ENCODE data around the gene ADD1.
"Not testable (repeated sequence)": the region's sequence is repeated elsewhere in the genome, so short reads cannot be mapped to it uniquely, and the experiment has no call there.

Gene ADD1

GRCh38 chr4:2944586-2945526 is 101.2 kb downstream of the ADD1 start:
- Histone ChIP-seq H3K36me3 (ENCODE audit: control insufficient read depth, low read depth, low read length) (peaks cover 83% of the 10 kb centered on the region), H3K27me3 (ENCODE audit: control insufficient read depth, insufficient read depth, low read length) (no peaks in the 10 kb centered on the region), H3K9ac (ENCODE audit: low read length) (no peak overlapping the region), H3K27ac (ENCODE audit: low read length) (no peak overlapping the region), H3K9me3 (ENCODE audit: control insufficient read depth, low read depth, low read length) (no peaks in the 10 kb centered on the region), H3K4me3 (ENCODE audit: low read length) (no peak overlapping the region), H3K4me1 (ENCODE audit: control insufficient read depth, low read depth, low read length) (no peaks in the 10 kb centered on the region)

GRCh38 chr4:2945619-2946604 is 102.3 kb downstream of the ADD1 start:
- not testable (repeated sequence) for H3K9me3 ChIP-seq (ENCODE audit: control insufficient read depth, low read depth, low read length); H3K9ac ChIP-seq (ENCODE audit: low read length); H3K27me3 ChIP-seq (ENCODE audit: control insufficient read depth, insufficient read depth, low read length); H3K27ac ChIP-seq (ENCODE audit: low read length); H3K4me1 ChIP-seq (ENCODE audit: control insufficient read depth, low read depth, low read length); H3K4me3 ChIP-seq (ENCODE audit: low read length)
- H3K36me3 ChIP-seq (ENCODE audit: control insufficient read depth, low read depth, low read length), result peaks cover 83% of the 10 kb centered on the region

GRCh38 chr4:2946812-2947600 is 103.4 kb downstream of the ADD1 start:
- H3K4me3 ChIP-seq (ENCODE audit: low read length), result no peak overlapping the region
- H3K36me3 ChIP-seq (ENCODE audit: control insufficient read depth, low read depth, low read length), result peaks cover 80% of the 10 kb centered on the region
- H3K9ac ChIP-seq (ENCODE audit: low read length), result no peak overlapping the region
- H3K4me1 ChIP-seq (ENCODE audit: control insufficient read depth, low read depth, low read length), result no peaks in the 10 kb centered on the region
- no peak overlapping the region for H3K27ac ChIP-seq (ENCODE audit: low read length)
- no peaks in the 10 kb centered on the region for H3K9me3 ChIP-seq (ENCODE audit: control insufficient read depth, low read depth, low read length)
- H3K27me3 ChIP-seq (ENCODE audit: control insufficient read depth, insufficient read depth, low read length), result no peaks in the 10 kb centered on the region

- no peaks in the 10 kb centered on the region for H3K27me3 ChIP-seq (ENCODE audit: control insufficient read depth, insufficient read depth, low read length)
- no peak overlapping the region for H3K27ac ChIP-seq (ENCODE audit: low read length)
- peaks cover 75% of the 10 kb centered on the region for H3K36me3 ChIP-seq (ENCODE audit: control insufficient read depth, low read depth, low read length)
- no peaks in the 10 kb centered on the region for H3K9me3 ChIP-seq (ENCODE audit: control insufficient read depth, low read depth, low read length)
- no peak overlapping the region for H3K4me3 ChIP-seq (ENCODE audit: low read length)
- no peaks in the 10 kb centered on the region for H3K4me1 ChIP-seq (ENCODE audit: control insufficient read depth, low read depth, low read length)
- H3K9ac ChIP-seq (ENCODE audit: low read length), result no peak overlapping the region
Observed at GRCh38 chr4:2947926-2948325, 104.3 kb downstream of the ADD1 start.

DNA sequence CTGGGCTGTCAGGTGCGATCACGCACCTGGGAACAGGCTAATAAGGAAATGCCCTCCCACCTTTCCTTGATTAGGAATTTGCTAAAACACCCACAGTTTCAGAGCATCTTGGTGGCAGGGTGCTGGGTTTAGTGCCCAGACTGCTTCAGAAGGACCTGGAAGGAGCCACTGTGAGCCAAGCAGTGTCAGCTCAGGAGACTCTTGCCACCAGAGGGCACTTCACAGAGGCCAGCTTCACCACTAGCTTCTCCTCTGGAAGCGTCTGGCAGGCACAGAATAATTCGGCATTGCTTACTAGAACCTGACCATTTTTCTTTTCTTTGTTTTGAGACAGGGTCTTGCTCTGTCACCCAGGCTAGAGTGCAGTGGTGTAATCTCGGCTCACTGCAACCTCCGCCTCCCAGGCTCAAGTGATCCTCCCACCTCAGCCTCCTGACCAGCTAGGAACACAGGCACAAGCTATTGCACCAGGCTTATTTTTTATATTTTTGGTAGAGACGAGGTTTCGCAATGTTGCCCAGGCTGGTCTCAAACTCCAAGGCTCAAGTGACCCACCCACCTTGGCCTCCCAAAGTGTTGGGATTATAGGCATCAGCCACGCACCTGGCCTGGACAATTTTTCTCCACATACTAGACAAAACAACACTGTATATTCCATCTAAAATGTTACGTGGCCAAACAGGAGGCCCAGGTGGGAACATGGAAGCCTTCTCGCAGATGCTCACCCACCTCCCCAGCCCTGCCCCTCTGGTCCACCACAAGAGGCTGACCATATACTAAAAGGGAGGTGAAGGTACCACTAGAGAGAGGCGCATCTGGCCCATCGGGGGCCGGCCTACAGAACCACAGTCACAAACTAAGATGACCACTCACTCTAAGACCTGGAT is 105.5 kb downstream of the ADD1 start:
- peaks cover 75% of the 10 kb centered on the region for H3K36me3 ChIP-seq (ENCODE audit: control insufficient read depth, low read depth, low read length)
- H3K27me3 ChIP-seq (ENCODE audit: control insufficient read depth, insufficient read depth, low read length), result no peaks in the 10 kb centered on the region
- no peaks in the 10 kb centered on the region for H3K4me1 ChIP-seq (ENCODE audit: control insufficient read depth, low read depth, low read length)
- no peak overlapping the region for H3K4me3 ChIP-seq (ENCODE audit: low read length)
- H3K9me3 ChIP-seq (ENCODE audit: control insufficient read depth, low read depth, low read length), result no peaks in the 10 kb centered on the region
- H3K27ac ChIP-seq (ENCODE audit: low read length), result no peak overlapping the region
- no peak overlapping the region for H3K9ac ChIP-seq (ENCODE audit: low read length)

GRCh38 chr4:2949782-2950125 is 106.1 kb downstream of the ADD1 start:
- Histone ChIP-seq H3K9ac (ENCODE audit: low read length) (no peak overlapping the region), H3K36me3 (ENCODE audit: control insufficient read depth, low read depth, low read length) (peaks cover 79% of the 10 kb centered on the region), H3K27me3 (ENCODE audit: control insufficient read depth, insufficient read depth, low read length) (no peaks in the 10 kb centered on the region), H3K9me3 (ENCODE audit: control insufficient read depth, low read depth, low read length) (no peaks in the 10 kb centered on the region), H3K4me3 (ENCODE audit: low read length) (no peak overlapping the region), H3K4me1 (ENCODE audit: control insufficient read depth, low read depth, low read length) (no peaks in the 10 kb centered on the region), H3K27ac (ENCODE audit: low read length) (no peak overlapping the region)

DNA sequence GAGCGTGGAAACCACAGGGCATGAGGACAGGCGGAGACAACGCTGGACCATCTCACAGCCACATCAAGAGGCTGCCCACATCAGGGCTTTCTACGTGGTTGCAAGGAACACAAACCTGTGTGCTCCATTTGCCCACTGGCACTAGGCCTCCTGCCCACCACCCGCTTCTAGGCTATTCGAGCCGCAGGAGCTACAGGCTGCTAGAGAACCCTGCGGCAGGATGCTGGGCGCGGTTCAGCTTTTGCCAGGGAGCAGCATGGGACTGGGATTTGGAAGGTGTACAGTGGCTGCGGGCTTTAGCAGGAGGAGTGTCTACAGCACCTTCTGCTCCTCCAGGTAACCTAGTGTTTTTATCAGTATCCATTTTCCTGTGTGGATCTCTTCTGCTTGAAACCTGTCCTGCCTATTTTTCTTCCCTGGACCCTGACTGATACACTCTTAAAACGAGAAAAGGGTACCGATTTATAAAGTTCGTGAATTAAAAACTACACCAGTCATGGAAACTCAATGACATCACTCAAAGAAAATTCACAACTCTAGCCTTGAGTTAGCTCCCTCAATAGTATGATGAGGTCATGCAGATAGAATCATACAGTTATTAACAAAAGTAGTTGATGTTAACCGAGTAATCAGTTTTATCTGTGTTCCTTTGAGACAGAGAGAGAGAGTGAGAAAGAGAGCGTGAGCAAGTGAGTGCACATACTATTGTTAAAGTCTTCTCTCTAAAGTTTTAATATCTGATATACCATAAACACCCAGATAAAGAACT is 106.8 kb downstream of the ADD1 start:
- Histone ChIP-seq H3K27me3 (ENCODE audit: control insufficient read depth, insufficient read depth, low read length) (no peaks in the 10 kb centered on the region), H3K4me3 (ENCODE audit: low read length) (no peak overlapping the region), H3K9ac (ENCODE audit: low read length) (no peak overlapping the region), H3K9me3 (ENCODE audit: control insufficient read depth, low read depth, low read length) (peaks cover under 1% of the 10 kb centered on the region), H3K27ac (ENCODE audit: low read length) (no peak overlapping the region), H3K36me3 (ENCODE audit: control insufficient read depth, low read depth, low read length) (peaks cover 74% of the 10 kb centered on the region), H3K4me1 (ENCODE audit: control insufficient read depth, low read depth, low read length) (no peaks in the 10 kb centered on the region)

DNA sequence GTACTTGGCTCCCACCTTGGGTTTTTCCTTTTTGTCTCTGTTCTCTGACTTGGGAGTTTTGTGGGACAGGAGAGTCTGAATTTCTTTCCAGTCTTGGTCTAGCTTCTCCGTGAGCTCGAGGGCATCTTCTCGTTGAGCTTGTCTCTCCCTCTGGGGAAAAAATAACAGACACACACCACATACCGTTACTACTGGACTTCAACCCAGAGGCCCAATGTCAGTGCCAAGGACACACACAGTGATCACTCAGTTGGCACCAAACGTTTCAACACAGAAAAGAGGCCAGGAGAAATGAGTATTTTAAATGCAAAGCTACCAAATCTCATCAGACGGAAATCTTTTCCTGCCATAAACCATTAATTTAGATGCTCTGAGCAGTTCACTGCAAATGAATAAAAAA is 109.9 kb downstream of the ADD1 start:
- H3K27me3 ChIP-seq (ENCODE audit: control insufficient read depth, insufficient read depth, low read length), result no peaks in the 10 kb centered on the region
- no peak overlapping the region for H3K9ac ChIP-seq (ENCODE audit: low read length)
- H3K36me3 ChIP-seq (ENCODE audit: control insufficient read depth, low read depth, low read length), result peaks cover 81% of the 10 kb centered on the region
- H3K4me1 ChIP-seq (ENCODE audit: control insufficient read depth, low read depth, low read length), result no peaks in the 10 kb centered on the region
- no peak overlapping the region for H3K4me3 ChIP-seq (ENCODE audit: low read length)
- peaks cover 7% of the 10 kb centered on the region for H3K9me3 ChIP-seq (ENCODE audit: control insufficient read depth, low read depth, low read length)
- no peak overlapping the region for H3K27ac ChIP-seq (ENCODE audit: low read length)

- H3K4me1 ChIP-seq (ENCODE audit: control insufficient read depth, low read depth, low read length), result no peaks in the 10 kb centered on the region
- H3K27ac ChIP-seq (ENCODE audit: low read length), result no peak overlapping the region
- no peak overlapping the region for H3K4me3 ChIP-seq (ENCODE audit: low read length)
- H3K9me3 ChIP-seq (ENCODE audit: control insufficient read depth, low read depth, low read length), result peaks cover 7% of the 10 kb centered on the region
- no peaks in the 10 kb centered on the region for H3K27me3 ChIP-seq (ENCODE audit: control insufficient read depth, insufficient read depth, low read length)
- no peak overlapping the region for H3K9ac ChIP-seq (ENCODE audit: low read length)
- H3K36me3 ChIP-seq (ENCODE audit: control insufficient read depth, low read depth, low read length), result peaks cover 74% of the 10 kb centered on the region
Observed at GRCh38 chr4:2954358-2955185, 110.9 kb downstream of the ADD1 start.

Data from iPS-18a (cell line).